IPS DF 6.9 (cell line): ENCODE data around the gene GOLGA8T.
"Not testable (repeated sequence)": the region's sequence is repeated elsewhere in the genome, so short reads cannot be mapped to it uniquely, and the experiment has no call there.

ENCODE experiments used
- DNase-seq: peaks from one replicate; pipeline ENCODE4 v3.0.0-alpha.2; 2013; ENCODE audit warnings: low read depth, low spot score
- H3K27ac ChIP-seq: one replicate; pipeline ENCODE4 v1.5.1; 2013; ENCODE audit warnings: low read length, control low read depth
- H3K27me3 ChIP-seq: 2 replicates; pipeline ENCODE4 v1.6.1; 2013; ENCODE audit warnings: mild to moderate bottlenecking, low read length; ENCODE audit not compliant: control insufficient read depth, insufficient read depth
- H3K36me3 ChIP-seq: 2 replicates; pipeline ENCODE4 v1.6.1; 2013; ENCODE audit warnings: low read length; ENCODE audit not compliant: control insufficient read depth, insufficient read depth
- H3K4me1 ChIP-seq: 2 replicates; pipeline ENCODE4 v1.6.1; 2013; ENCODE audit warnings: low read length; ENCODE audit not compliant: control insufficient read depth, insufficient read depth
- H3K4me3 ChIP-seq: 2 replicates; pipeline ENCODE4 v1.5.1; 2013; ENCODE audit warnings: mild to moderate bottlenecking, low read length
- H3K9me3 ChIP-seq: 2 replicates; pipeline ENCODE4 v1.6.1; 2013; ENCODE audit warnings: low read length, inconsistent platforms; ENCODE audit not compliant: control insufficient read depth, insufficient read depth
- WGBS: extraction: QIAGEN DNeasy Blood & Tissue Kit; methylation state at CpG from one replicate; pipeline ENCODE4 v1.1.7; 2013; ENCODE audit warnings: mixed read lengths, missing lambda C conversion rate; ENCODE audit not compliant: insufficient read length, insufficient coverage; 5-methylcytosine and 5-hydroxymethylcytosine counted together

Gene GOLGA8T

GRCh38 chr15:30134751-30135150 lies at the start of gene GOLGA8T:
TSS of gene GOLGA8T (plus strand) at chr15:30135051. CDS start at chr15:30135149, 98 bp downstream.
- not testable (repeated sequence) for DNase-seq, H3K27me3 ChIP-seq, H3K4me3 ChIP-seq, H3K36me3 ChIP-seq, H3K27ac ChIP-seq, H3K9me3 ChIP-seq, H3K4me1 ChIP-seq
- WGBS, result no CpG with 5 or more reads among the region's 7 CpGs

- not testable (repeated sequence) for H3K27ac ChIP-seq
These were observed 37.0 kb upstream of the GOLGA8T start for GRCh38 chr15:30097827-30098226.

GRCh38 chr15:30102890-30103289 lies 32.0 kb upstream of the GOLGA8T start:
- not testable (repeated sequence) for H3K9me3 ChIP-seq, DNase-seq, H3K27ac ChIP-seq, H3K4me1 ChIP-seq, H3K4me3 ChIP-seq, H3K36me3 ChIP-seq, H3K27me3 ChIP-seq
- no CpG with 5 or more reads among the region's 12 CpGs for WGBS

More at GRCh38 chr15:30097827-30098226, 37.0 kb upstream of the GOLGA8T start:
- no CpG with 5 or more reads among the region's 8 CpGs for WGBS
- H3K9me3 ChIP-seq, DNase-seq, H3K4me1 ChIP-seq, H3K4me3 ChIP-seq, H3K36me3 ChIP-seq, H3K27me3 ChIP-seq: not testable (repeated sequence)

DNA sequence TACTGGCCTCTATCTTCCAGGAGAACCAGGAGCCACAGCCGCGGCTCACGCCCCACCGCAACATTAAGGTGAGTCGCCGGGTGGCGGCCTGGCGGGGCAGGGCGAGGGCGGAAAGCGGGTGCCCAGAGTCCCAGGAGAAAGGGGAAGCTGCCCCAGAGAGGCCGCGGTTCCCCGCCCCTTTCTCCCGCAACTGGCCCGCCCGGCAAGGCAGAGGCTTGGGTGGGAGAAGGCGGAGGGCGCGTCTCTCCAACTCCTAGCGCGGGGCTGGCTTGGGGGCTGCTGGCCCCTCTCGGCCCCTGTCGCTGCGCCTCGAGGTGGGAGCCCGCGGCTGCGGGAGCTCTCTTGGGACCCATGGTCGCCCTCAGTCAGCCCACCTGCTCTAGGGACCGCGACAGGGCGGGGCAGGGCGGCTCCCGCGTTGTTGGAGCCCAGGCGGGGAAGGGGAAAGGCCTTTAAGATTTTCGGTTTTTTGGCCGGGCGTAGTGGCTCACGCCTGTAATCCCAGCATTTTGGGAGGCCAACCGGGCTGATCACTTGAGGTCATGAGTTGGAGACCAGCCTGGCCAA lies 30.8 kb upstream of the GOLGA8T start:
- not testable (repeated sequence) for H3K9me3 ChIP-seq, H3K36me3 ChIP-seq, H3K27ac ChIP-seq, H3K4me1 ChIP-seq, DNase-seq, H3K27me3 ChIP-seq
- peak overlapping the region; percentile 54; the same call in 1 of the 2 replicates for H3K4me3 ChIP-seq
- no CpG with 5 or more reads among the region's 42 CpGs for whole genome bisulfite sequencing

DNA sequence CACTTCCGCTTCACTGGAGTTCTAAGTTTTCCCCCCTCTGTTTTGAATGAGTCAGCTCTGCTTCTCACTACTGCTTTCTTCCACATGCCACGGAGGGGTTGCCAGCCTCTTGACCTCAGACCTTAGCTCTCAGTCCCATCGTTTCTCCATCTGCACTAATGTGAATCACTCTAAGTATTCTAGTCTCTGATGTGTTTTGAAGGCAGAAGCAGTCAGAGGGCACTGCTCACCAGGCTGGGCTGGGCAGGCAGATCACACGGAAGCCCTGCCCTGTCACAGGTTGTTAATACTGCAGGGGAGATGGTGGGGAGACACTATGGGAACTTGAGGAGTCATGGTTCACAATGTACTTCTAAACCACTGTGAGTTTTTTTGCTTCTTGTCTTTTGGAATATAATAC lies 24.3 kb upstream of the GOLGA8T start:
- H3K36me3 ChIP-seq, H3K4me3 ChIP-seq, H3K27me3 ChIP-seq, DNase-seq, H3K27ac ChIP-seq, H3K4me1 ChIP-seq, H3K9me3 ChIP-seq: not testable (repeated sequence)
- no CpG with 5 or more reads among the region's 4 CpGs for WGBS

DNA sequence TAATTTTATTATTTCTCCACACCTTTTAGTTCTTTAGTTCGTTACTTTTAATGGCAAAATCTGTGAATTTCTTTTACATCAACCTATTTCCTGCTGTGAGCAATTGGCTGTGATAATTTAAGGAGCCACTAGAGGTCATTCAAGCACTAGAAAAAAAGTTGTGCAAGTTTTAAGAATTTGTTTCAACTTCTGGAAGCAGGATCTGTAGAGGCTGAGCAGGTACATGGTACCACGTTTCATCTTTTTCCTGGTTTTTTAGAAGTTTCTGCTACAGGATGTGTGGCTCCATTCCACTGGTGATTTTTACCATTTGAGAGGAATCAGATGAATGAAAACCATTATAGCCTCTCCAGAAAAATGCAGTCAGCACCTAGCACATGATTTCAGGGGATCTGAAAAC lies 4.8 kb upstream of the GOLGA8T start:
- not testable (repeated sequence) for H3K27ac ChIP-seq, H3K36me3 ChIP-seq, H3K9me3 ChIP-seq, DNase-seq, H3K4me1 ChIP-seq, H3K27me3 ChIP-seq, H3K4me3 ChIP-seq
- WGBS, result no CpG with 5 or more reads among the region's 2 CpGs

DNA sequence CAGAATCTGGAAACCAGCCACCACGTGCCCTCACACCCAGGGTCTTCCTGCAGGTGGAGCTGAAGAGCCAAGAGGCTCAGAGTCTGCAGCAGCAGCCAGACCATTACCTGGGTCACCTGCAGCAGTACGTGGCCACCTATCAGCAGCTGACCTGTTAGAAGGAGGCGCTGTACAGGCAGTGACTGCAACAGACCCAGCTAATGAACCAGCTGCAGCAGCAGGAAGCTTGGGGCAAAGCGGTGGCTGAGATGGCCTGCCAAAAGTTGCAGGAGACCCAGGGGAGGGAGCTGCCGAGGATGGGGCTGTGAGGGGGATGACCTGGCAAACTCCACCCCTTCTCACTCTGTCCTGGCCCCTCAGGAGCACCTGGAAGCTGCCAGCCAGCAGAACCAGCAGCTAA lies 8.4 kb downstream of the GOLGA8T start:
- not testable (repeated sequence) for H3K36me3 ChIP-seq, DNase-seq, H3K4me3 ChIP-seq, H3K9me3 ChIP-seq, H3K4me1 ChIP-seq, H3K27ac ChIP-seq, H3K27me3 ChIP-seq
- WGBS, result no CpG with 5 or more reads among the region's 5 CpGs

- not testable (repeated sequence) for H3K4me1 ChIP-seq, H3K27me3 ChIP-seq, H3K36me3 ChIP-seq, H3K9me3 ChIP-seq, DNase-seq, H3K27ac ChIP-seq, H3K4me3 ChIP-seq
- WGBS, result no CpG with 5 or more reads among the region's 8 CpGs
These were observed 15.0 kb downstream of the GOLGA8T start for GRCh38 chr15:30149891-30150290.

DNA sequence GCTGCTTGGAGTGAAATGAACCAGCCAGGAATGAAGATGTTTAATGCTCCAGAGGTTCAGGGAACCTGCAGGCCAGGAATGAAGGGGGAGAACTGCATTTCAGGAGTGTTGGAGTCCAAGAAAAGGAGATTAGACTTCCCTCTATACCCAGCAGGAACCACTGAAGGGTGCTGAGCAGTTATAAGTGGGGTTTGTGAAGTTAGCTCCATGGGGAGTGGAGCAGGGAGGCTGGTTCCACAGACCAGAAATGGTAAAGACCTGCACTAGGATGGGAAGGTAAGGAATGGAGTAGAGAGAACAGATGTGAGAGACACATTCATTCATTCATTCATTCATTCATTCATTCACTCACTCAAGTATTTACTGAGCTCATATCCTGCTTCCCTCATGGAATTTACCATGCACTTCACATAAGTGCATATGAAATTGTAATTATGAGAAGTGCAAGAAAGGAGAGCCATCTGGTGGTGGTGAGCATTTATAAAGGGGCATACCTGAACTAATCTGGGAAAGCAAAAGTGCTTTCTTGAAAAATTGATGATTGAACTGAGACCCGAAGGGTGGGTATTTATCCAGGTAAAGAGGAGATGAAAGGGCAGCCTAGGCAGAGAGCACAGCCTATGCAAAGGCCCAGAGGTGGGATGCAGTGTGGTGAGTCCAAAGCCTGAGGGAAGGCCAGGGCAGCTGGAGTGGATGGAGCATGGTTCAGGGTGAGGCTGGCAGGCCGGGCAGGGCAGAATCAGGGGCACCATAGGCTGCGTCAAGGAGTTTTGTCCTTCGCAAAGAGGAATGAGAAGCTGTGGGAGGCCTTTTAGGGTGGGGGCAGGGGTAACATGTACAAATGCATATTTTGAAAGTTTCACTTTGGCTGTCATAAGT lies 27.9 kb downstream of the GOLGA8T start:
- not testable (repeated sequence) for H3K27me3 ChIP-seq, H3K4me1 ChIP-seq, H3K4me3 ChIP-seq, DNase-seq, H3K36me3 ChIP-seq, H3K9me3 ChIP-seq, H3K27ac ChIP-seq
- WGBS, result no CpG with 5 or more reads among the region's 4 CpGs

GRCh38 chr15:30163759-30164158 lies 28.9 kb downstream of the GOLGA8T start:
- H3K9me3 ChIP-seq, H3K4me3 ChIP-seq, H3K4me1 ChIP-seq, DNase-seq, H3K36me3 ChIP-seq, H3K27ac ChIP-seq, H3K27me3 ChIP-seq: not testable (repeated sequence)
- no CpG with 5 or more reads among the region's 2 CpGs for WGBS

DNA sequence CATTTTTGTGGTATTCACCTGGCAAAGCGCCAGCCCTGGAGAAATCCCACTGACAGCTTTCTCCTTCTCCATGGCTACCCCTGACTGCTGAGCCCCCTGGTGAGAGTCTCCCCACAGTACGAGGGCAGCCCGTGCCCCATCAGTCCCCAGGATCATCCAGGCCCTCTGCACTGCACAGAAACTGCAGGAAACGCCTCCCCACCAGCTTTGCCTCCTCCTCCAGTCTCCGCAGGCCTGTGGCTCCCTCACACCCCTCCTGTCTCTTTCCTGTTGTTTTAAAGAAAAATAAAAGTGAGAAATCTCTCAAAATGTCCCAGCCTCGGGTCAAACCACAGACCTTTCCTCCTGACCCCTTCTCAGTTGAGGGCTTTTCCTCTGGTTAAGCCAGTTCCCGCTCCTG lies 29.4 kb downstream of the GOLGA8T start:
- not testable (repeated sequence) for H3K9me3 ChIP-seq, H3K36me3 ChIP-seq, DNase-seq, H3K27ac ChIP-seq, H3K27me3 ChIP-seq, H3K4me3 ChIP-seq, H3K4me1 ChIP-seq
- WGBS, result no CpG with 5 or more reads among the region's 7 CpGs
